Kidney (tissue), 14 donors: Measurements from ENCODE around the gene SNTG2. TPM values are rescaled to one million over a fixed set of nuclear protein-coding genes. Genes with fewer than 3 reads are reported as not detected.

Experiments
- DNase-seq, 5 donors: peaks; one replicate each; pipeline ENCODE4 v3.0.0-alpha.2; 2013 to 2020
- FAIRE-seq: peaks from 2 replicates; lab custom pipeline; 2012; peaks lifted over from hg19 to GRCh38; lab: Jason Lieb, UNC
- H3K27ac ChIP-seq, 2 donors: one replicate each; pipeline ENCODE4 v1.7.0; 2013; ENCODE audit warnings: low read depth in 2 of 2, low read length in 2 of 2, inconsistent platforms in 1 of 2
- H3K27me3 ChIP-seq: one replicate; pipeline ENCODE4 v1.7.1; 2013; ENCODE audit warnings: low read length, inconsistent platforms; ENCODE audit not compliant: control insufficient read depth, insufficient read depth
- H3K36me3 ChIP-seq, 3 donors: one replicate each; pipeline versions ENCODE4 v1.7.0 to v1.7.1; 2013; ENCODE audit warnings: low read length in 3 of 3, control low read depth in 1 of 3, inconsistent platforms in 1 of 3; ENCODE audit not compliant: insufficient read depth in 3 of 3, control insufficient read depth in 2 of 3
- H3K4me1 ChIP-seq, 3 donors: one replicate each; pipeline versions ENCODE4 v1.7.0 to v1.7.1; 2013; ENCODE audit warnings: low read length in 3 of 3, inconsistent platforms in 1 of 3, low read depth in 1 of 3; ENCODE audit not compliant: control insufficient read depth in 2 of 3, insufficient read depth in 2 of 3
- H3K4me3 ChIP-seq, 3 donors: one replicate each; pipeline versions ENCODE4 v1.7.0 to v1.8.1; 2013; ENCODE audit warnings: low read length in 3 of 3, control low read depth in 1 of 3, inconsistent platforms in 1 of 3
- H3K9ac ChIP-seq, 3 donors: one replicate each; pipeline versions ENCODE4 v1.7.0 to v1.7.1; 2013; ENCODE audit warnings: low read length in 3 of 3, control low read depth in 1 of 3, inconsistent platforms in 1 of 3
- H3K9me3 ChIP-seq, 3 donors: one replicate each; pipeline versions ENCODE4 v1.7.0 to v1.7.1; 2013; ENCODE audit warnings: low read length in 3 of 3, control low read depth in 1 of 3, inconsistent platforms in 1 of 3; ENCODE audit not compliant: control insufficient read depth in 2 of 3, insufficient read depth in 1 of 3
- CTCF ChIP-seq: IDR thresholded peaks from 3 replicates; pipeline ENCODE4 v1.5.1; 2012; ENCODE audit warnings: mild to moderate bottlenecking, moderate library complexity, borderline replicate concordance; ENCODE audit not compliant: insufficient read depth; ENCODE audit errors: extremely low read depth
- intact Hi-C: fragments of 100-400 bp; cut with DNase I; formaldehyde crosslinking; loops from one replicate; pipeline ENCODE4 v1.11.1; 2022
- polyA plus RNA-seq: library from polyadenylated mRNA; stranded (reverse); fragments of 350-450 nt; fragmentation: Illumina TruSeq; extraction: RNeasy Lipid Tissue Mini Kit (QIAGEN cat#74804); gene quantifications from one replicate; pipeline ENCODE4 v1.2.3, GENCODE V29; 2014; ENCODE audit warnings: low read depth, low replicate concordance; ENCODE audit not compliant: insufficient read depth
- total RNA-seq: library from RNA; stranded (reverse); fragmentation: NEBNext Ultra II Directional; extraction: Animal tissue kit (Norgen Biotek cat#: 25700); gene quantifications from one replicate; pipeline ENCODE4 v1.2.1, GENCODE V29; 2021
- donor health status: control.
- donor health status: control.
- donor health status: control.
- donor health status: control.
- donor health status: control.
- donor health status: DM: yes; HTN: yes; CAD: no.
- donor health status: Normal renal cell carcinoma (clear cell type).

The SNTG2 gene
- total and polyA plus RNA-seq, 2 donors from 2014 or later: 2.2 TPM; not detected in 1

DNA sequence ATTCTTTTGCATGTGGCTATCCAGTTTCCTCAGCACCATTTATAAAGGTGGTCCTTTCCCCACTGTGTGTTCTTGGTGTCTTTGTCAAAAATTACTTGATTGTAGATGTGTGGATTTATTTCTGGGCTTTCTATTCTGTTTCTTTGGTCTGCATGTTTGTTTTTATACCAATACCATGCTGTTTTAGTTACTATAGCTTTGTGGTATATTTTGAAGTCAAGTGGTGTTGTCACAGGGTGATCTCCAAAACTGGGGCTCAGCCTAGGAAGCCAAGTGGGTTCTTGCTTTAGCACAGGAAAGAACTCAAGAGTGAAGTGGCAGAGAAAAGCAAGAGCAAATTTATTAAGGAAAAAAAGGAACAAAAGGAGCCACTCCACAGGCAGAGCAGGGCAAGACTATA, 6.0 kb upstream of the SNTG2 start:
- Histone ChIP-seq H3K9ac (no peak overlapping the region), H3K27ac (no peak overlapping the region), H3K9me3 (peaks cover 0 to 17% (median 0%) of the 10 kb centered on the region in 3 donors), H3K4me1 (no peaks in the 10 kb centered on the region), H3K27me3 (peaks cover 3% of the 10 kb centered on the region), H3K36me3 (no peaks in the 10 kb centered on the region), H3K4me3 (no peak overlapping the region)
- DNase-seq (no peak), FAIRE-seq (no peak)
- TF ChIP-seq CTCF: no peak
- intact Hi-C loops: no loop called here

GRCh38 chr2:945104-945503, 5.5 kb upstream of the SNTG2 start:
- no peak overlapping the region for H3K4me3 ChIP-seq
- intact Hi-C loops: no loop called here
- FAIRE-seq: no peak

DNA sequence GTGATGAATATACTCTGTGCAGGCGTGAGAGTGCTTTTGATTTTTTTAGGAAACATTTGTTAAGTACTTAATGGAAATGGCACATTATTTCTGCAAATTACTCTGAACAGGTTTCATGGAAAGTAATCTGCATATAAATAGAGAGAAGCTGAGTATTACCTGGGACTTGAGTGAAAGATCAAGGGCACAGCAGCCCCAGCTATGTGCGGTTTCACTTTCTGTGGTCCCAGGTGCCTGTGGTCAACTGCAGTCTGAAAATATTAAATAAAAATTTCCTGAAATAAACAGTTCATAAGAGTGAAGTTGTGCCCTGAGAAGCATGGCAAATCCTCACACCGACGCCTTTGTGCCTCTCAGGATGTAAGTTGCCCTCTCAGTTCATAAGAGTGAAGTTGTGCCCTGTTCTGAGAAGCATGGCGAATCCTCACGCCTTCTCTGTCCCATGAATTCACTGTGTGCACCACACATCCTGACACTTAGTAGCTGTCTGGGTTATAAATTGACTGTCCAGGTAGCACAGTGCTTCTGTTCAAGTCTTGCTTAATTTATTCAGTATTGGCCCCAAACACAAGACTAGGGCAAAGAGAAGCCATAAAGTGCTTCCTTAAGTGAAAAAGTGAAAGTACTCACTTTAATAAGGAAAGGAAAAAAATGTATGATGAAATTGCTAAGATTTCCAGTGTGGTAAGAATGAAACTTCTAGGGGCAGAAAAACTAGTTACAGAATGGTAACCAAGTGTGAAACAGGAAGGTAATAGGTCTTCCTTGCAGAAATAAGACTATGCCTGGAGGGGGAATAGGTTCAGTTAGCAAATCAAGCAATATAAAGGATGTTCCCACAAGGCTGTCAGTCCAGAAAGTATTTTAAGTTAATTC, 4.3 kb upstream of the SNTG2 start:
- Histone ChIP-seq H3K9ac (no peak overlapping the region), H3K27me3 (peaks cover 3% of the 10 kb centered on the region), H3K9me3 (peaks cover 0 to 17% (median 0%) of the 10 kb centered on the region in 3 donors), H3K36me3 (no peaks in the 10 kb centered on the region), H3K4me1 (no peaks in the 10 kb centered on the region), H3K4me3 (no peak overlapping the region), H3K27ac (no peak overlapping the region)
- DNase-seq (peak in 1 of 5 donors; percentile 35), FAIRE-seq (no peak)
- no peak for TF ChIP-seq CTCF
- intact Hi-C loops: no loop called here

More at GRCh38 chr2:945104-945503, 5.5 kb upstream of the SNTG2 start:
- H3K27ac ChIP-seq: no peak overlapping the region
- no peaks in the 10 kb centered on the region for H3K4me1 ChIP-seq
- TF ChIP-seq CTCF: no peak
- H3K36me3 ChIP-seq: no peaks in the 10 kb centered on the region
- H3K9me3 ChIP-seq: peaks cover 0 to 17% (median 0%) of the 10 kb centered on the region in 3 donors
- DNase-seq: no peak
- H3K9ac ChIP-seq: no peak overlapping the region
- peaks cover 3% of the 10 kb centered on the region for H3K27me3 ChIP-seq
